Right lobe of liver (tissue), 4 donors: ENCODE measurements around the gene RAB34.

Experiments used
- CTCF ChIP-seq, 4 donors: fragments of 200-600 bp in 3 of 4; fragments of 450-650 bp in 1 of 4; IDR thresholded peaks; one replicate each; pipeline versions ENCODE4 v1.5.1 to v1.8.0; 2016 to 2022; ENCODE audit warnings: antibody characterized with exemption in 4 of 4, mild to moderate bottlenecking in 2 of 4
- POLR2A ChIP-seq: fragments of 450-650 bp; IDR thresholded peaks from one replicate; pipeline ENCODE4 v1.6.1; 2017; ENCODE audit warnings: antibody characterized with exemption, mild to moderate bottlenecking
- donor health status: DM: no; HTN: no; CAD: no.
- donor health status: DM: no; HTN: no; CAD: no.
- donor health status: DM: no; HTN: yes; CAD: no.

GRCh38 chr17:28703552-28704218 lies 14.0 kb downstream of the RAB34 start:
- TF ChIP-seq CTCF (IDR thresholded peaks at IDR 0.05) (no peak), POLR2A (no peak)
